Stimulated activated CD8-positive, alpha-beta memory T cell treated with anti-CD3 and anti-CD28 coated beads, Interleukin-12 subunit alpha, Interleukin-12 subunit beta, amount 100 ng/mL, for 4 hours (primary cell): Measurements from ENCODE around the gene SPCS3.
"Not testable (repeated sequence)": the region's sequence is repeated elsewhere in the genome, so short reads cannot be mapped to it uniquely, and the experiment has no call there.

Source experiments
- DNase-seq: peaks from one replicate; pipeline ENCODE4 v3.0.0-alpha.2; 2020; ENCODE audit warnings: low read depth

SPCS3 gene

GRCh38 chr4:176319704-176320339, at the start of gene SPCS3:
TSS of gene SPCS3 (plus strand) at chr4:176319966. CDS start at chr4:176320077, 111 bp downstream.
- peak; percentile 91 for DNase-seq

GRCh38 chr4:176270669-176271068, 49.1 kb upstream of the SPCS3 start:
- DNase-seq, result no peak

- DNase-seq, result no peak
Observed at GRCh38 chr4:176271749-176272148, 48.0 kb upstream of the SPCS3 start.

- DNase-seq, result no peak
Observed at GRCh38 chr4:176272799-176273198, 47.0 kb upstream of the SPCS3 start.

GRCh38 chr4:176273736-176274135, 46.0 kb upstream of the SPCS3 start:
- DNase-seq, result no peak

- DNase-seq, result no peak
Observed at GRCh38 chr4:176274441-176274840, 45.3 kb upstream of the SPCS3 start.

GRCh38 chr4:176276710-176277109, 43.1 kb upstream of the SPCS3 start:
- DNase-seq, result no peak

- no peak for DNase-seq
Observed at GRCh38 chr4:176277162-176277904, 42.4 kb upstream of the SPCS3 start.

GRCh38 chr4:176279560-176279959, 40.2 kb upstream of the SPCS3 start:
- DNase-seq, result not testable (repeated sequence)

- DNase-seq, result no peak
Observed at GRCh38 chr4:176286728-176287127, 33.0 kb upstream of the SPCS3 start.

- no peak for DNase-seq
Observed at GRCh38 chr4:176287546-176287945, 32.2 kb upstream of the SPCS3 start.

- no peak for DNase-seq
Observed at GRCh38 chr4:176288020-176288419, 31.7 kb upstream of the SPCS3 start.

- no peak for DNase-seq
Observed at GRCh38 chr4:176289561-176289960, 30.2 kb upstream of the SPCS3 start.

GRCh38 chr4:176290520-176290919, 29.2 kb upstream of the SPCS3 start:
- no peak for DNase-seq

- no peak for DNase-seq
Observed at GRCh38 chr4:176291748-176292147, 28.0 kb upstream of the SPCS3 start.

- no peak for DNase-seq
Observed at GRCh38 chr4:176292920-176293319, 26.8 kb upstream of the SPCS3 start.

GRCh38 chr4:176293660-176294059, 26.1 kb upstream of the SPCS3 start:
- no peak for DNase-seq

GRCh38 chr4:176295907-176296306, 23.9 kb upstream of the SPCS3 start:
- not testable (repeated sequence) for DNase-seq

GRCh38 chr4:176298664-176299063, 21.1 kb upstream of the SPCS3 start:
- DNase-seq, result no peak

- DNase-seq, result no peak
Observed at GRCh38 chr4:176300036-176300435, 19.7 kb upstream of the SPCS3 start.

- DNase-seq, result no peak
Observed at GRCh38 chr4:176300565-176300964, 19.2 kb upstream of the SPCS3 start.

GRCh38 chr4:176302283-176303275, 17.2 kb upstream of the SPCS3 start:
- no peak for DNase-seq
